Trophoblast cell (in vitro differentiated cells and primary cell): ENCODE results near the gene TP53BP2.

Experiments used
- DNase-seq, 2 donors: peaks; one replicate each; pipeline ENCODE4 v3.0.0-alpha.2; 2016
- H2AFZ ChIP-seq: 2 replicates; pipeline ENCODE4 v1.6.1; 2013; ENCODE audit warnings: low read length, moderate library complexity, mild to moderate bottlenecking; ENCODE audit not compliant: insufficient read depth, poor library complexity
- H2AK5ac ChIP-seq: 2 replicates; pipeline ENCODE4 v1.6.1; 2013; ENCODE audit warnings: mild to moderate bottlenecking, low read length
- H2BK120ac ChIP-seq: 2 replicates; pipeline ENCODE4 v1.6.1; 2013; ENCODE audit warnings: low read length, mild to moderate bottlenecking, moderate library complexity; ENCODE audit not compliant: insufficient read depth, poor library complexity
- H2BK12ac ChIP-seq: 2 replicates; pipeline ENCODE4 v1.6.1; 2013; ENCODE audit warnings: mild to moderate bottlenecking, low read length, moderate library complexity
- H2BK5ac ChIP-seq: 2 replicates; pipeline ENCODE4 v1.6.1; 2013; ENCODE audit warnings: low read length, low read depth, moderate library complexity, mild to moderate bottlenecking; ENCODE audit not compliant: poor library complexity
- H3K14ac ChIP-seq: 2 replicates; pipeline ENCODE4 v1.6.1; 2013; ENCODE audit warnings: mild to moderate bottlenecking, low read length
- H3K18ac ChIP-seq: 2 replicates; pipeline ENCODE4 v1.6.1; 2013; ENCODE audit warnings: mild to moderate bottlenecking, low read length
- H3K23ac ChIP-seq: 2 replicates; pipeline ENCODE4 v1.6.1; 2013; ENCODE audit warnings: low read length
- H3K27ac ChIP-seq: 2 replicates; pipeline ENCODE4 v1.5.1; 2013; ENCODE audit warnings: low read depth, mild to moderate bottlenecking, inconsistent platforms, low read length, moderate library complexity
- H3K27me3 ChIP-seq: 2 replicates; pipeline ENCODE4 v1.6.1; 2013; ENCODE audit warnings: inconsistent platforms, mild to moderate bottlenecking, low read length, moderate library complexity; ENCODE audit not compliant: insufficient read depth
- H3K36me3 ChIP-seq, 2 experiments: 1 replicate in 1 of 2; 2 replicates in 1 of 2; pipeline ENCODE4 v1.6.1; 2013; ENCODE audit warnings: low read length in 2 of 2, mild to moderate bottlenecking in 2 of 2, moderate library complexity in 1 of 2; ENCODE audit not compliant: insufficient read depth in 2 of 2, control insufficient read depth in 1 of 2
- H3K4ac ChIP-seq: 2 replicates; pipeline ENCODE4 v1.6.1; 2013; ENCODE audit warnings: low read depth, mild to moderate bottlenecking, low read length, moderate library complexity
- H3K4me1 ChIP-seq, 2 experiments: 1 replicate in 1 of 2; 2 replicates in 1 of 2; pipeline ENCODE4 v1.6.1; 2013; ENCODE audit warnings: low read length in 2 of 2, mild to moderate bottlenecking in 2 of 2, moderate library complexity in 1 of 2; ENCODE audit not compliant: insufficient read depth in 2 of 2, control insufficient read depth in 1 of 2
- H3K4me2 ChIP-seq: 2 replicates; pipeline ENCODE4 v1.6.1; 2013; ENCODE audit warnings: inconsistent platforms, mild to moderate bottlenecking, low read length, moderate library complexity
- H3K4me3 ChIP-seq: 2 replicates; pipeline ENCODE4 v1.5.1; 2013; ENCODE audit warnings: mild to moderate bottlenecking, low read depth, low read length, inconsistent platforms
- H3K79me1 ChIP-seq: one replicate; pipeline ENCODE4 v1.6.1; 2013; ENCODE audit warnings: low read length
- H3K79me2 ChIP-seq: 2 replicates; pipeline ENCODE4 v1.6.1; 2013; ENCODE audit warnings: low read length, mild to moderate bottlenecking; ENCODE audit not compliant: control insufficient read depth, insufficient read depth, poor library complexity
- H3K9ac ChIP-seq: 2 replicates; pipeline ENCODE4 v1.6.1; 2013; ENCODE audit warnings: mild to moderate bottlenecking, low read length
- H3K9me3 ChIP-seq: 2 replicates; pipeline ENCODE4 v1.6.1; 2013; ENCODE audit warnings: low read depth, mild to moderate bottlenecking, control low read depth, inconsistent platforms, low read length; ENCODE audit not compliant: insufficient read depth
- H4K12ac ChIP-seq: 2 replicates; pipeline ENCODE4 v1.6.1; 2013; ENCODE audit warnings: low read depth, mild to moderate bottlenecking, low read length, moderate library complexity
- H4K8ac ChIP-seq: 2 replicates; pipeline ENCODE4 v1.6.1; 2013; ENCODE audit warnings: low read depth, mild to moderate bottlenecking, low read length, moderate library complexity
- H4K91ac ChIP-seq: one replicate; pipeline ENCODE4 v1.6.1; 2013; ENCODE audit warnings: low read depth, mild to moderate bottlenecking, low read length, moderate library complexity
- WGBS: extraction: QIAGEN DNeasy Blood & Tissue Kit; methylation state at CpG from one replicate; pipeline ENCODE4 v1.1.7; 2013; ENCODE audit warnings: missing lambda C conversion rate; ENCODE audit not compliant: insufficient read length, insufficient coverage; ENCODE audit errors: extremely low coverage; 5-methylcytosine and 5-hydroxymethylcytosine counted together

TP53BP2 gene

GRCh38 chr1:223833948-223834347 lies 11.8 kb downstream of the TP53BP2 start:
- no peak overlapping the region for H4K91ac ChIP-seq

DNA sequence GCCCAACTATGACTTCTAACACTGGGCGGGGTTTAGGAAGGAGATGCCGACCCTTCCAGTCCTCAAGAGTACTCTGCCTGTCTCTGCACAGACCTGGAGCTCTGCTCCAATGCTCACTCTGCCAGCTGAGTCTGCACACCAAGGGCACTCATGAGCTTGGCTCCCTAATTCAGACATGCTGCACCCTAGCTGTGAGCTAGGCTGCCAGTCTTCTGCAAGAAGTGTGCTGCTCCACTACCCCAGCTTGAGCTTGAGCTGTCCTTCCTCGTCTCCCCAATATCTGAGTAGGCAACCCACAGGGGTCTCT lies 13.2 kb downstream of the TP53BP2 start:
- no peaks in the 10 kb centered on the region for H3K79me1 ChIP-seq
- no peak overlapping the region for H2BK12ac ChIP-seq
- no peaks in the 10 kb centered on the region for H3K9me3 ChIP-seq
- H3K27me3 ChIP-seq: no peaks in the 10 kb centered on the region
- H3K18ac ChIP-seq: no peak overlapping the region
- H3K79me2 ChIP-seq: peaks cover 16% of the 10 kb centered on the region
- H3K9ac ChIP-seq: no peak overlapping the region
- no peak overlapping the region for H3K4me2 ChIP-seq
- DNase-seq: no peak
- H4K91ac ChIP-seq: no peak overlapping the region
- no peak overlapping the region for H3K4me3 ChIP-seq
- WGBS: no CpG with 5 or more reads among the region's 3 CpGs
- H4K12ac ChIP-seq: no peak overlapping the region
- peak overlapping the region; percentile 44 for H3K4ac ChIP-seq
- no peak overlapping the region for H3K14ac ChIP-seq
- H2AFZ ChIP-seq: no peak overlapping the region
- no peak overlapping the region for H2BK5ac ChIP-seq
- H3K4me1 ChIP-seq: peaks cover 11 to 12% of the 10 kb centered on the region in 2 experiments
- no peak overlapping the region for H3K23ac ChIP-seq
- no peak overlapping the region for H2AK5ac ChIP-seq
- no peaks in the 10 kb centered on the region for H3K36me3 ChIP-seq
- no peak overlapping the region for H2BK120ac ChIP-seq
- no peak overlapping the region for H3K27ac ChIP-seq
- no peak overlapping the region for H4K8ac ChIP-seq

More at GRCh38 chr1:223833948-223834347, 11.8 kb downstream of the TP53BP2 start:
- Histone ChIP-seq H3K36me3 (no peaks in the 10 kb centered on the region), H3K27me3 (no peaks in the 10 kb centered on the region), H2BK12ac (no peak overlapping the region), H3K4ac (peak overlapping the region; percentile 53), H3K9ac (no peak overlapping the region), H4K12ac (no peak overlapping the region), H3K14ac (no peak overlapping the region), H3K27ac (no peak overlapping the region), H3K18ac (no peak overlapping the region), H2BK120ac (no peak overlapping the region), H3K23ac (no peak overlapping the region), H3K79me1 (no peaks in the 10 kb centered on the region), H3K4me3 (no peak overlapping the region), H3K79me2 (peaks cover 21% of the 10 kb centered on the region), H4K8ac (no peak overlapping the region), H2AK5ac (no peak overlapping the region), H2BK5ac (no peak overlapping the region), H3K4me2 (no peak overlapping the region), H2AFZ (no peak overlapping the region), H3K9me3 (no peaks in the 10 kb centered on the region), H3K4me1 (peaks cover 15 to 16% of the 10 kb centered on the region in 2 experiments)
- no peak for DNase-seq
- no CpG with 5 or more reads among the region's 2 CpGs for WGBS

DNA sequence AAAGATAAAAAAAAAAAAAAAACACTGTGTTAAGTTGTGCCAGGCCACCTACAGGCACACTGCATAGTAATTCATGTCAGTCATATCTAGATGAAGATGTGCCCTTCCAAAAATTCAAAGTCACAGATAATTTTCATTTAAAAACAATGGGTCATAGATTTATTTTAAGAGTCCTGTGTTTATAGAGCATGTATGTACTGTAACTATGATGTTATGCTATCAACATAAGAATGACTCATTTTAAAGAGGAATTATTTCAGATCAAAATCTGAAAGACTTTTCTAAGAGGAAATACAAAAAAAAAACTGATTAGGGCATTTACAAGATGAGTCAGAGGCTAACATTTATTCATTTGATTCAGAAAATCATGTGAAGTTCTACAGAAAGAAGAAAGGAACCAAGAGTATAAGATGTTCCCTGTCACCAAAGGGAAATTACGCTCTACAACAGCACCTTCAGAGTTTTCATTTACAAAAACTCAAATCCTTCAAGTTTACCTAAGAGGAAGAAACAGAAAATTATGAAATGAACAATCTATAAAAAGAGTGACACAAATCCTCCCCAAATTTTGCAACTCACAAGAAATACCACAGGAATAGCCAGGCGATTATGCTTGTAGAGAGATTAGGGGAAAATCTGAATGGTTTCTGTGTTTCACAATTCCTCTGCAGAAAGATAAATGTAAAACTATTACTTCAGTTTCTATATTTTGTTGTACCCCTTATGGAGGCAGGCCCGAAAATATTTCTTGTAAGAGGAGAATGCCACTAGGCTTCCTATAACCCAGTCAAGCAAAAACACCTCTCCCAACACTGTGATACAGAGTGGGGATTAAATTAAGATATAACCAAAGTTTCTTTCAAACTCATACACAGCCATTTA lies 13.8 kb downstream of the TP53BP2 start:
- Histone ChIP-seq H3K9ac (no peak overlapping the region), H4K12ac (no peak overlapping the region), H3K14ac (no peak overlapping the region), H3K79me1 (no peaks in the 10 kb centered on the region), H2BK120ac (no peak overlapping the region), H2AK5ac (no peak overlapping the region), H3K23ac (no peak overlapping the region), H3K18ac (no peak overlapping the region), H4K8ac (no peak overlapping the region), H3K4me2 (no peak overlapping the region), H4K91ac (no peak overlapping the region), H2BK12ac (no peak overlapping the region), H3K9me3 (no peaks in the 10 kb centered on the region), H2AFZ (no peak overlapping the region), H3K27me3 (no peaks in the 10 kb centered on the region), H3K79me2 (peaks cover 15% of the 10 kb centered on the region), H2BK5ac (no peak overlapping the region), H3K4me1 (peaks cover 12 to 14% of the 10 kb centered on the region in 2 experiments), H3K4ac (peak overlapping the region; percentile 44), H3K36me3 (no peaks in the 10 kb centered on the region), H3K27ac (no peak overlapping the region), H3K4me3 (no peak overlapping the region)
- DNase-seq: peak in 1 of 2 donors; percentile 41
- no CpG with 5 or more reads among the region's 3 CpGs for WGBS

DNA sequence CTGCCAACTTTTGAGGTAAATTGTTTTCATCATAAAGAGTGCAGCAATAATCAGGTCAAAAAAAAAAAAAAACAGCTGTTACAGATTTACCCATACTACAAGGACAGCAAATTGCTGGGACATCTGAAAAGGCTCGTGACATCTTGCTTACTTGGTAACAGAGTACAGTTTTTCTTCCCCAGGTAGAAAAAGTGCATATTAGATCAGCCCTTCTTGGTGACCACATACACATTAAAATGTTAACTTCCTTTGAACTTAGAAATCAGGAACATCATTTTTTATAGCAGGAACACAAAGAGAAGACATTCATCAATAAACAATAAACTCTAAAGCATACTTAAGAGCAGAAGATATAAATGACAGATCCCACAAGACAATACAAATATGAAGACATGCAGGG lies 16.1 kb downstream of the TP53BP2 start:
- WGBS: no CpG with 5 or more reads among the region's 1 CpG
- H3K4me3 ChIP-seq: no peak overlapping the region

More for the DNA sequence above, 16.1 kb downstream of the TP53BP2 start:
- no peak overlapping the region for H3K27ac ChIP-seq
- H2BK12ac ChIP-seq: no peak overlapping the region
- H2BK5ac ChIP-seq: no peak overlapping the region
- no peak overlapping the region for H2BK120ac ChIP-seq
- no peaks in the 10 kb centered on the region for H3K27me3 ChIP-seq
- no peak overlapping the region for H4K12ac ChIP-seq
- no peak for DNase-seq
- no peaks in the 10 kb centered on the region for H3K36me3 ChIP-seq
- no peaks in the 10 kb centered on the region for H3K9me3 ChIP-seq
- H3K4ac ChIP-seq: no peak overlapping the region
- no peak overlapping the region for H3K14ac ChIP-seq
- peaks cover 24% of the 10 kb centered on the region for H3K79me2 ChIP-seq
- H3K18ac ChIP-seq: no peak overlapping the region
- no peak overlapping the region for H2AK5ac ChIP-seq
- no peak overlapping the region for H2AFZ ChIP-seq
- no peak overlapping the region for H3K9ac ChIP-seq
- no peak overlapping the region for H3K4me2 ChIP-seq
- no peaks in the 10 kb centered on the region for H3K79me1 ChIP-seq
- no peak overlapping the region for H4K91ac ChIP-seq
- H3K4me1 ChIP-seq: peaks cover 15 to 20% of the 10 kb centered on the region in 2 experiments
- H3K23ac ChIP-seq: no peak overlapping the region
- H4K8ac ChIP-seq: no peak overlapping the region
